ENCODE data around the gene AHSG. TPM values are rescaled to one million over a fixed set of nuclear protein-coding genes. Genes with fewer than 3 reads are reported as not detected.

The AHSG gene
- polyA plus RNA-seq, 1 donor (not counting 4 experiments of a cell fraction or from before 2014, with no cell fraction given), result 0.59 TPM

- Histone ChIP-seq H4K20me1 (ENCODE audit: control insufficient read depth, extremely low read depth, insufficient read depth, low read length) (no peaks in the 10 kb centered on the region), H3K4me2 (ENCODE audit: control insufficient read depth, extremely low read depth, insufficient read depth, low read depth, low read length) (no peak overlapping the region), H2AFZ (ENCODE audit: control insufficient read depth, low read length) (no peak overlapping the region), H3K9ac (ENCODE audit: control insufficient read depth, extremely low read depth, insufficient read depth, low read length) (no peak overlapping the region), H3K4me3 (ENCODE audit: control insufficient read depth in 2 of 3, extremely low read depth in 1 of 3, insufficient read depth in 2 of 3, low read depth in 1 of 3, low read length in 3 of 3) (no peak overlapping the region), H3K79me2 (ENCODE audit: control insufficient read depth, insufficient read depth, low read length) (no peaks in the 10 kb centered on the region), H3K9me1 (ENCODE audit: control insufficient read depth, extremely low read depth, insufficient read depth, low read length) (no peaks in the 10 kb centered on the region), H3K27ac (ENCODE audit: control insufficient read depth, insufficient read depth, low read length) (no peak overlapping the region), H3K9me3 (ENCODE audit: control insufficient read depth, low read depth, low read length) (no peaks in the 10 kb centered on the region), H3K27me3 (ENCODE audit: control insufficient read depth, extremely low read depth, insufficient read depth, low read length) (no peaks in the 10 kb centered on the region), H3K36me3 (ENCODE audit: control insufficient read depth in 2 of 2, extremely low read depth in 1 of 2, insufficient read depth in 2 of 2, low read length in 2 of 2) (no peaks in the 10 kb centered on the region), H3K4me1 (ENCODE audit: control insufficient read depth, extremely low read depth, insufficient read depth, low read length) (peaks cover 19% of the 10 kb centered on the region)
- dilution Hi-C loops (cut with MboI; ENCODE audit: extremely low pct_ligation_motif_present, low sequenced_read_pairs), result no loop called here
- FAIRE-seq (no peak), DNase-seq (ENCODE audit: low read depth, low spot score) (no peak)
- no peak for TF ChIP-seq EZH2 (IDR thresholded peaks at IDR 0.05; ENCODE audit: low read length)
- TF ChIP-seq CTCF (optimal IDR thresholded peaks at IDR 0.05 in 1 of 3, IDR thresholded peaks at IDR 0.05 in 1 of 3, conservative IDR thresholded peaks at IDR 0.05 in 1 of 3; ENCODE audit: extremely low read depth in 1 of 3, insufficient read depth in 2 of 3, low read length in 3 of 3), result no peak
These were observed 6.9 kb downstream of the AHSG start for GRCh38 chr3:186619787-186620212.

- Histone ChIP-seq H3K79me2 (ENCODE audit: control insufficient read depth, insufficient read depth, low read length) (no peaks in the 10 kb centered on the region), H2AFZ (ENCODE audit: control insufficient read depth, low read length) (no peak overlapping the region), H3K4me3 (ENCODE audit: control insufficient read depth in 2 of 3, extremely low read depth in 1 of 3, insufficient read depth in 2 of 3, low read depth in 1 of 3, low read length in 3 of 3) (no peak overlapping the region), H3K27ac (ENCODE audit: control insufficient read depth, insufficient read depth, low read length) (no peak overlapping the region), H3K9me1 (ENCODE audit: control insufficient read depth, extremely low read depth, insufficient read depth, low read length) (no peaks in the 10 kb centered on the region), H3K4me1 (ENCODE audit: control insufficient read depth, extremely low read depth, insufficient read depth, low read length) (peaks cover 19% of the 10 kb centered on the region), H4K20me1 (ENCODE audit: control insufficient read depth, extremely low read depth, insufficient read depth, low read length) (no peaks in the 10 kb centered on the region), H3K4me2 (ENCODE audit: control insufficient read depth, extremely low read depth, insufficient read depth, low read depth, low read length) (no peak overlapping the region), H3K9me3 (ENCODE audit: control insufficient read depth, low read depth, low read length) (no peaks in the 10 kb centered on the region), H3K9ac (ENCODE audit: control insufficient read depth, extremely low read depth, insufficient read depth, low read length) (no peak overlapping the region), H3K27me3 (ENCODE audit: control insufficient read depth, extremely low read depth, insufficient read depth, low read length) (no peaks in the 10 kb centered on the region), H3K36me3 (ENCODE audit: control insufficient read depth in 2 of 2, extremely low read depth in 1 of 2, insufficient read depth in 2 of 2, low read length in 2 of 2) (no peaks in the 10 kb centered on the region)
- TF ChIP-seq EZH2 (IDR thresholded peaks at IDR 0.05; ENCODE audit: low read length), result no peak
- TF ChIP-seq CTCF (optimal IDR thresholded peaks at IDR 0.05 in 1 of 3, IDR thresholded peaks at IDR 0.05 in 1 of 3, conservative IDR thresholded peaks at IDR 0.05 in 1 of 3; ENCODE audit: extremely low read depth in 1 of 3, insufficient read depth in 2 of 3, low read length in 3 of 3), result no peak
- DNase-seq (ENCODE audit: low read depth, low spot score) (no peak), FAIRE-seq (no peak)
- dilution Hi-C loops (cut with MboI; ENCODE audit: extremely low pct_ligation_motif_present, low sequenced_read_pairs), result no loop called here
These were observed 7.6 kb downstream of the AHSG start for GRCh38 chr3:186620213-186621092.

All from keratinocyte (primary cell).